ENCODE data around the gene PTPRU. TPM values are rescaled to one million over a fixed set of nuclear protein-coding genes. Genes with fewer than 3 reads are reported as not detected.

PTPRU gene
- total RNA-seq, 4 donors from 2014 or later = 15.0 to 46.7 (median 29.0) TPM

GRCh38 chr1:29245261-29245660, 8.9 kb downstream of the PTPRU start:
- H3K4me1 ChIP-seq = no peaks in the 10 kb centered on the region
- H3K9me3 ChIP-seq = no peaks in the 10 kb centered on the region
- H3K4me3 ChIP-seq = no peak overlapping the region
- no peak for DNase-seq (ENCODE audit: low spot score in 2 of 2)
- no peaks in the 10 kb centered on the region for H3K27me3 ChIP-seq
- WGBS = 78% methylated on average over 5 of the region's 6 CpGs
- H3K27ac ChIP-seq = no peak overlapping the region
- no peaks in the 10 kb centered on the region for H3K36me3 ChIP-seq
- no peak for TF ChIP-seq CTCF (IDR thresholded peaks at IDR 0.05)
- no peak for TF ChIP-seq POLR2AphosphoS5 (IDR thresholded peaks at IDR 0.05)
- TF ChIP-seq EP300 (IDR thresholded peaks at IDR 0.05) = no peak
- TF ChIP-seq POLR2A (IDR thresholded peaks at IDR 0.05) = no peak

GRCh38 chr1:29245876-29246275, 9.6 kb downstream of the PTPRU start:
- Histone ChIP-seq H3K9me3 (no peaks in the 10 kb centered on the region), H3K4me1 (no peaks in the 10 kb centered on the region), H3K27me3 (no peaks in the 10 kb centered on the region), H3K4me3 (no peak overlapping the region), H3K36me3 (no peaks in the 10 kb centered on the region), H3K27ac (no peak overlapping the region)
- 57% methylated on average over 5 of the region's 5 CpGs for WGBS
- DNase-seq (ENCODE audit: low spot score in 2 of 2) = no peak
- TF ChIP-seq CTCF (IDR thresholded peaks at IDR 0.05) (no peak), EP300 (IDR thresholded peaks at IDR 0.05) (no peak), POLR2AphosphoS5 (IDR thresholded peaks at IDR 0.05) (no peak), POLR2A (IDR thresholded peaks at IDR 0.05) (no peak)

- Histone ChIP-seq H3K4me1 (no peaks in the 10 kb centered on the region), H3K9me3 (no peaks in the 10 kb centered on the region), H3K36me3 (no peaks in the 10 kb centered on the region), H3K27me3 (no peaks in the 10 kb centered on the region), H3K4me3 (no peak overlapping the region), H3K27ac (no peak overlapping the region)
- TF ChIP-seq CTCF (IDR thresholded peaks at IDR 0.05) = no peak
- no peak for TF ChIP-seq EP300 (IDR thresholded peaks at IDR 0.05)
- TF ChIP-seq POLR2AphosphoS5 (IDR thresholded peaks at IDR 0.05) = no peak
- no peak for TF ChIP-seq POLR2A (IDR thresholded peaks at IDR 0.05)
- no peak for DNase-seq (ENCODE audit: low spot score in 2 of 2)
- WGBS = 85% methylated on average over 3 of the region's 3 CpGs
These were observed 10.7 kb downstream of the PTPRU start for GRCh38 chr1:29247044-29247443.

- Histone ChIP-seq H3K4me3 (no peak overlapping the region), H3K4me1 (no peaks in the 10 kb centered on the region), H3K36me3 (no peaks in the 10 kb centered on the region), H3K27me3 (no peaks in the 10 kb centered on the region), H3K9me3 (no peaks in the 10 kb centered on the region), H3K27ac (no peak overlapping the region)
- 86% methylated on average over 5 of the region's 8 CpGs for WGBS
- DNase-seq (ENCODE audit: low spot score in 2 of 2) = no peak
- TF ChIP-seq POLR2A (IDR thresholded peaks at IDR 0.05) (no peak), CTCF (IDR thresholded peaks at IDR 0.05) (no peak), EP300 (IDR thresholded peaks at IDR 0.05) (no peak), POLR2AphosphoS5 (IDR thresholded peaks at IDR 0.05) (no peak)
These were observed 11.4 kb downstream of the PTPRU start for GRCh38 chr1:29247571-29248273.

GRCh38 chr1:29248409-29248808, 12.1 kb downstream of the PTPRU start:
- no peaks in the 10 kb centered on the region for H3K27me3 ChIP-seq
- TF ChIP-seq EP300 (IDR thresholded peaks at IDR 0.05) = no peak
- TF ChIP-seq CTCF (IDR thresholded peaks at IDR 0.05) = no peak
- TF ChIP-seq POLR2AphosphoS5 (IDR thresholded peaks at IDR 0.05) = no peak
- no peak for TF ChIP-seq POLR2A (IDR thresholded peaks at IDR 0.05)
- DNase-seq (ENCODE audit: low spot score in 2 of 2) = no peak
- WGBS = 88% methylated on average over 2 of the region's 2 CpGs
- H3K9me3 ChIP-seq = no peaks in the 10 kb centered on the region
- H3K36me3 ChIP-seq = no peaks in the 10 kb centered on the region
- no peak overlapping the region for H3K27ac ChIP-seq
- H3K4me1 ChIP-seq = no peaks in the 10 kb centered on the region
- H3K4me3 ChIP-seq = no peak overlapping the region

All from suprapubic skin (tissue), 4 donors.